ENCODE results near the gene OR2D2.

- TF ChIP-seq, protein P1, sequence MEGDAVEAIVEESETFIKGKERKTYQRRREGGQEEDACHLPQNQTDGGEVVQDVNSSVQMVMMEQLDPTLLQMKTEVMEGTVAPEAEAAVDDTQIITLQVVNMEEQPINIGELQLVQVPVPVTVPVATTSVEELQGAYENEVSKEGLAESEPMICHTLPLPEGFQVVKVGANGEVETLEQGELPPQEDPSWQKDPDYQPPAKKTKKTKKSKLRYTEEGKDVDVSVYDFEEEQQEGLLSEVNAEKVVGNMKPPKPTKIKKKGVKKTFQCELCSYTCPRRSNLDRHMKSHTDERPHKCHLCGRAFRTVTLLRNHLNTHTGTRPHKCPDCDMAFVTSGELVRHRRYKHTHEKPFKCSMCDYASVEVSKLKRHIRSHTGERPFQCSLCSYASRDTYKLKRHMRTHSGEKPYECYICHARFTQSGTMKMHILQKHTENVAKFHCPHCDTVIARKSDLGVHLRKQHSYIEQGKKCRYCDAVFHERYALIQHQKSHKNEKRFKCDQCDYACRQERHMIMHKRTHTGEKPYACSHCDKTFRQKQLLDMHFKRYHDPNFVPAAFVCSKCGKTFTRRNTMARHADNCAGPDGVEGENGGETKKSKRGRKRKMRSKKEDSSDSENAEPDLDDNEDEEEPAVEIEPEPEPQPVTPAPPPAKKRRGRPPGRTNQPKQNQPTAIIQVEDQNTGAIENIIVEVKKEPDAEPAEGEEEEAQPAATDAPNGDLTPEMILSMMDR (IDR thresholded peaks at IDR 0.05) = no peak
- no peak for TF ChIP-seq POLR2A (IDR thresholded peaks at IDR 0.05)
Measured at GRCh38 chr11:6895010-6895409, 2.7 kb upstream of the OR2D2 start.
